ENCODE data around the gene NAA11. TPM values are rescaled to one million over a fixed set of nuclear protein-coding genes. Genes with fewer than 3 reads are reported as not detected.

NAA11 gene
- total RNA-seq, 1 experiment from 2014 or later, result not detected

GRCh38 chr4:79308137-79308536, 17.7 kb downstream of the NAA11 start:
- H3K9me3 Mint-ChIP-seq, result no peaks in the 10 kb centered on the region
- H3K18ac ChIP-seq (ENCODE audit: insufficient read length, low read depth, low read length), result no peak overlapping the region
- no peak overlapping the region for H3K9ac ChIP-seq (ENCODE audit: extremely low read depth, insufficient read length, low read length)
- DNase-seq, result no peak
- no peak overlapping the region for H4K91ac ChIP-seq (ENCODE audit: insufficient read length, low read depth, low read length)
- no peak overlapping the region for H3K56ac ChIP-seq (ENCODE audit: insufficient read length, low read depth, low read length)
- no peak overlapping the region for H3K23ac ChIP-seq (ENCODE audit: insufficient read length, low read depth, low read length)
- no peak overlapping the region for H3K4me3 Mint-ChIP-seq
- H3K27ac Mint-ChIP-seq, result no peak overlapping the region
- no peak overlapping the region for H2BK12ac ChIP-seq (ENCODE audit: insufficient read length, low read depth, low read length)
- H2BK120ac ChIP-seq (ENCODE audit: low read depth, low read length, poor library complexity, severe bottlenecking), result no peak overlapping the region
- H3K14ac ChIP-seq (ENCODE audit: insufficient read depth, low read length), result no peak overlapping the region
- H3K4me1 ChIP-seq (ENCODE audit: insufficient read depth, low read length), result no peaks in the 10 kb centered on the region
- no peak overlapping the region for H3K27ac ChIP-seq (ENCODE audit: insufficient read length, low read depth, low read length)
- H3K27me3 Mint-ChIP-seq (ENCODE audit: low read depth), result no peaks in the 10 kb centered on the region
- H3K9me3 ChIP-seq (ENCODE audit: control insufficient read depth, low read depth, low read length), result no peaks in the 10 kb centered on the region
- no CpG with 5 or more reads among the region's 4 CpGs for WGBS (ENCODE audit: extremely low coverage, insufficient read length, low lambda C conversion rate)
- H4K20me1 ChIP-seq (ENCODE audit: control insufficient read depth, insufficient read depth, insufficient read length), result no peaks in the 10 kb centered on the region
- no peak for TF ChIP-seq CTCF (conservative IDR thresholded peaks at IDR 0.05)
- H2AFZ ChIP-seq (ENCODE audit: low read length), result no peak overlapping the region
- no peak overlapping the region for H2AK5ac ChIP-seq (ENCODE audit: insufficient read length, low read length)
- H4K8ac ChIP-seq (replicated peaks; ENCODE audit: insufficient read length, low read depth, low read length), result no peak overlapping the region
- H3T11ph ChIP-seq (ENCODE audit: low read length), result no peak overlapping the region
- no peaks in the 10 kb centered on the region for H3K4me1 Mint-ChIP-seq
- no peak overlapping the region for H4K5ac ChIP-seq (ENCODE audit: insufficient read length, low read depth, low read length)
- H3K36me3 Mint-ChIP-seq (ENCODE audit: insufficient read depth in 1 of 3, low read depth in 3 of 3), result no peaks in the 10 kb centered on the region
- H3K23me2 ChIP-seq (ENCODE audit: insufficient read length, low read depth, low read length, poor library complexity, severe bottlenecking), result no peaks in the 10 kb centered on the region
- H3K4ac ChIP-seq (ENCODE audit: low read depth, low read length), result no peak overlapping the region
- no peaks in the 10 kb centered on the region for H3K27me3 ChIP-seq (ENCODE audit: insufficient read depth, low read length)
- H2BK15ac ChIP-seq (ENCODE audit: low read depth, low read length), result no peak overlapping the region
- no peak overlapping the region for H3K4me2 ChIP-seq (ENCODE audit: insufficient read depth, insufficient read length, low read length)
- no peaks in the 10 kb centered on the region for H3K79me1 ChIP-seq (ENCODE audit: insufficient read depth, low read depth, low read length, poor library complexity, severe bottlenecking)
- no peak overlapping the region for H2BK20ac ChIP-seq (ENCODE audit: low read depth, low read length, poor library complexity, severe bottlenecking)
- no peaks in the 10 kb centered on the region for H3K79me2 ChIP-seq (ENCODE audit: insufficient read depth, low read length)
- no peak overlapping the region for H2BK5ac ChIP-seq (ENCODE audit: insufficient read length, low read length)

All from H9 (cell line).